NCI-H1930 (cell line): ENCODE results near the gene TIMM50.
"Not testable (repeated sequence)": the region's sequence is repeated elsewhere in the genome, so short reads cannot be mapped to it uniquely, and the experiment has no call there.

ENCODE experiments used
- DNase-seq, 2 experiments: peaks; one replicate each; lab custom pipeline; 2025; lab: John Stamatoyannopoulos, UW

Gene TIMM50

DNA sequence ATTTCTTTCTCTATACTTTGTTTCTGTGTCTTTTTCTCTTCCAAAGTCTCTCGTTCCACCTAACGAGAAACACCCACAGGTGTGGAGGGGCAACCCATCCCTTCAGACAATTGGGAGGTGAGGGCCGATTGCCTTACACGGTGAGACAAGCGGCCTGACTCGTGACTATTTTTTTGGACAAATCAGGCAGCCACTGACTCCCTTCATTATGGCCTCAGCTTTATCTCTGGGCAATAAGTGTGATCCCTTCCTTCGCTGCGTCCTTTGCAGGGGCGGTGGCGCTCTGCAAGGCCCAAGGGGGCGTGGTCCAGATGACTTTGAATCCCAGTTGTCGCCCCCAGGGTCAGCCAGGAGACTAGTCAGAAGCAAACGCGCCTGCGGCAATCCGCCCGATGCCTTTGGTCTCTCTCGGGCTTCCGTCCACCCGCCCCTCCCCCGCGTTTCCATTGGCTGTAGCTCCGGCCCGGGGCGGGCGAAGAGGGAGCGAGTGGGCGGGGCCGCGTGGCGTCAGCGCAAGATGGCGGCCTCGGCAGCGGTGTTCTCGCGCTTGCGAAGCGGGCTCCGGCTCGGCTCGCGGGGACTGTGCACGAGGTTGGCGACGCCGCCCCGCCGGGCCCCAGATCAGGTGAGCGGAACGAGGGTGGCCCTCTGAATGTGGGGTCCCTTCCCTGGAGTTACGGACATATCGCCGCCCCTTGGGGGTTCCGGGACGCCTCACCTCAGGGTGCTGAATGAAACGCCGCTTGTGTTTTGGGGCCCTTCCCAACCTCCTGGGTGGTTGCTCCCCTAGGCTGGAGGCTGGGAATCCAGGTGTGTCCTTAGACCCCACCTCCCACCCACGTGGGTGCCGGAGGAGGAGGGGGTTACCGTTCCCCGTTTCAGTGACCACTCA lies at the start of gene TIMM50:
Gene TIMM50, plus strand, starts transcription at position 502 of the 892 bp plus-strand sequence. Its CDS starts 16 bp downstream, at position 518.
- DNase-seq = peak; percentile 99

DNA sequence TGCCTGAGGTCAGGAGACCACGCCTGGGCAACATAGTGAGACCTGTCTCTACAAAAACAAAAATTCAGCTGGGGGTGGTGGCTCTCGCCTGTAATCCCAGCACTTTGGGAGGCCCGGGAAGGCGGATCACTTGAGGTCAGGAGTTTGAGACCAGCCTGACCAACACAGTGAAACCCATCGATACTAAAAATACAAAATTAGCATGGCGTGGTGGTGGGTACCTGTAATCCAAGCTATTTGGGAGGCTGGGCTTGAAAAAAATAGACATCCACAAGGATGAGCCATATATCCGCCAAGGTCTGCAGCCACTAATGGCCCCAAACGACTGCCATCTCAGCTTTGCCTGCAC lies 48.0 kb upstream of the TIMM50 start:
- no peak for DNase-seq

DNA sequence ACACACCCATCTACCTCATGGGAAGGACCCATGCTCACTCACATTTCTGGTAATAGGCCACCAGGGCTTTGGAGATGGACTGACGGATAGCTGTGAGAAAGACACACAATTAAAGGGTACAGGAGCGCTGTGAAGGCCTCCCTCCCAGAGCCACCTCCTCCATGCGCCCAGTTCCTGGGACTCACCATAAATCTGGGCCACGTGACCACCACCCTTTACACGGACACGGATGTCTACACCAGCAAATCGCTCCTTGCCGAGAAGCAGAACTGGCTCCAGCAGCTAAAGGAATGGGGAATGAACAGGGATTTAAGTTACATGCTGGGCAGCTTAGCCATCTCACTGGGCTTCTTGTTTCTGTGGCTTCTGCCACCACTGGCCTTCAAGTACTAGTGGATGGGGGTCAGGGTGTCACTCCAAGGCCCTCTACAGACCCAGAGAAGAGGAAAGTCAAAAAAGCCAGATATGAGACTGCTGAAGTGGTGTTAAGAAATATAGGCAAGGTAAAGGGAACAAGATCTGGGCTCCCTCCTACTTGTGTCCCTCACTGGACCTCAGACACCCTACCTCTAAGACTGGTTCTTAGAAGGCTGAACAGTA lies 47.1 kb upstream of the TIMM50 start:
- no peak for DNase-seq

DNA sequence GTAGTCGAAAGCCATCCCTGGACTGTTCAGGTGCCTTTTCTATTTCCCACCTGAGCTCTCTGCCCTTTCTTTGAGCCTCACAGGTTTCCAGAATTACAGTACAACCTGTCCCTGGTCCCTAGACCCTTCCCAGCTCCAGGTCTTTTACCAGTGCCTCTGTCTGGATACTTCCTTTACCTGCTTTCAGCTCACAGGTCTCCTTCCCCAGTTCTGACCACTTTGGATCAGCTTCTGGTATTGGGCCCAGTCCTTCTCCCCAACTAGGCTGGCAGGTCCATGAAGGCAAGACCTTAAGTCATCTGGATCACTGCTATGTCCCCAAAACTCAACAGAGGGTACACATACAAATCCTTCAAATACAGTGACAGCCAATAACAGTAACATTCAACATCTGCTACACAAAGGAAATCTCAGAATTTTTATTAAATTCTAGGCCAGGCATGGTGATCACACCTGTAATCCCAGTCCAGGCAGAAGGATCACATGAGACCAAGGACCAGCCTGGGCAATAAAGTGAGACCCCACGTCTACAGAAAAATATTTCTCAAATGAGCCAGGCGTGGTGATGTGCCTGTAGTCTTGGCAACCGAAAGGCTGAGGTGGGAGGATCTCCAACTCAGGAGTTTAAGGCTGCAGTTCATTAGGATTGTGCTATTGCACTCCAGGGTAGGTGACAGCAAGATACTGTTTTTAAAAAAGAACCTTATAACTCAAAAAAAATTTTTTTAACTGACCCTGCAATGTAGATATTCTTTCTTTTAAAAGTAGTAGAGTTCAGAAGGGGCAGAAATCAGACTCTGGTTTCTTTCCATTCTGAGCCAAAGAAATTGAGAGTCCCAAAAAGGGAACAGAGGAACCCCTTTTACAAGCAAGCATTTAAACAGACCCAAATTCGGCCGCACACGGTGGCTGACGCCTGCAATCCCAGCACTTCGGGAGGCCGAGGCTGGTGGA lies 46.2 kb upstream of the TIMM50 start:
- no peak for DNase-seq

DNA sequence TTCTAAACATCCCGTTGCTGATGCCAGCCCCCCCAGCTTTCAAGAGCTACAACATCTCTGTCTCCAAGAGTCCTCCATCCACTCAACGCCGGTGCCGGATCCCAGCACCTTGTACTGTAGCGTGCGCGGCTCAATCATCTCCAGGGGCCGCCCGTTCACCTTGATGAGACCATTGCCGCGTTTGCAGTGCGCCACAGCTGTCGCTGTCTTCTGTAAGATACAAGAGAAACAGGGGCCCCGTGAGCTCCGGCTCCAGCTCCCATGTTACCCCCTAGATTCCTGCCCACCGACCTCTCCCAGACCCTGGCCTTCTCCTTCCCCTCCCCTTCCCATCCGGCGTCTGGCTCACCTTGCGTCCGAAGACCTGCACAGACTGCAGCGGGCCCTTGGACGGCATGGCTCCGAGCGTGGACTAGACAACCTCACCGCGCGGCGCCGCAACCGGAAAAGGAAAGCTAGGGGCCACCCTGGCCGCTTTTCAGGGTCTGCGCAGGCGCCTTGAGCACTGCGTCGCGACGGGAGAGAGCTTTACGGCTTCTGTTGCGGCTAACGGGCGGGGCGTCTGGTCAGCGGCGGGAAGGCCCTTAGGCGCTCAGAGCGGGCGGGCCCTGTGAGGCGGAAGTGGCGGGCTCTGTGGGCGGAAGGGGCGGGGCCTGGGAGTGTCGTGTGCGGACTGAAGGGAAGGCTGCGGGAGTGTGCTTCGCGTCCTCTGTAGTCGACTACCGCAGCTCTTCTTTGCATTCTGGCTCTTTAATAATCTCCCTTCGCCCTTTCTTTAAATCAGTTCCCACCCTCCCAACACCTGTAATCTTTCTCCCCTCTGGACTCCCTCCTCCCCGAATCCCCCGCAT lies 44.9 kb upstream of the TIMM50 start, which contains the start of gene RPS16:
Gene RPS16, minus strand, starts transcription at position 451 of the 851 bp plus-strand sequence. Its CDS starts 54 bp downstream, at position 397.
- DNase-seq = peak; percentile 99 to 100

DNA sequence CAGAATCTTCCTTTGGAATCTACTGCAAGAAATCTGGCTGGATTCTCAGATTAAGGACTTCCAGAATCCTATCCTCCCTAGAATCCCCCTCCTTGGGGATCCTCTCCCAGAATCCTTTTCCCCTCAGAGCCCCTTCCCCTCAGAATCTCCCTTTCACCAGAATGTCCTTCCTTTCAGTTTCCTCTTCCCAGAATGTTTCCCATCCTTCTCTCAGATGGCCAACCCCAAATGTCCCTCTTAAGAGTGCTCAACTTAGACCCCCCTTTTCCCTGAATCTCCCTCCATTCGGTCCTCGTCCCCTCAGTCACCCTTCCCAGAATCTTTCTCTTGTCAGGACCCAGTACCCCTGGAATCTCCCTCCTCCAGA lies 44.3 kb upstream of the TIMM50 start:
- DNase-seq = no peak

DNA sequence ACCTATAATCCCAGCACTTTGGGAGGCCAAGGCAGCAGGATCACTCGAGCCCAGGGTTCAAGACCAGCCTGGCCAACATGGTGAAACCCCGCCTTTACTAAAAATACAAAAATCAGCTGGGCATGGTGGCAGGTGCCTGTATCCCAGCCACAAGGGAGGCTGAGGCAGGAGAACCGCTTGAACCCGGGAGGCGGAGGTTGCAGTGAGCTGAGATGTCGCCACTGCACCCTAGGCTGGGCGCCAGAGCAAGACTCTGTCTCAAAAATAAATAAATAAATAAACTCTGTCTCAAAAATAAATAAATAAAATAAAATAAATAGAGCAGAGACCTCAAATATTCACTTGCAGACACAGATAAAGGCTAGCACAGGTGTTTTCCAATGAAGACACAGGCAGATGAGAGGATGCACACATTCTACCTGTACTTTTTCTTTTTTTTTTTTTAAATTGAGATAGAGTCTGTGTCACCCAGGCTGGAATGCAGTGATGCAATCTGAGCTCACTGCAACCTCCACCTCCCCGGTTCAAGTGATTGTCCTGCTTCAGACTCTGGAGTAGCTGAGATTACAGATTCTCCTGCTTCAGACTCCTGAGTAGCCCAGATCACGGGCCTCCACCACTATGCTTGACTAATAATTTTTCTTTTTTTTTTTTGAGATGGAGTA lies 42.2 kb upstream of the TIMM50 start:
- no peak for DNase-seq

DNA sequence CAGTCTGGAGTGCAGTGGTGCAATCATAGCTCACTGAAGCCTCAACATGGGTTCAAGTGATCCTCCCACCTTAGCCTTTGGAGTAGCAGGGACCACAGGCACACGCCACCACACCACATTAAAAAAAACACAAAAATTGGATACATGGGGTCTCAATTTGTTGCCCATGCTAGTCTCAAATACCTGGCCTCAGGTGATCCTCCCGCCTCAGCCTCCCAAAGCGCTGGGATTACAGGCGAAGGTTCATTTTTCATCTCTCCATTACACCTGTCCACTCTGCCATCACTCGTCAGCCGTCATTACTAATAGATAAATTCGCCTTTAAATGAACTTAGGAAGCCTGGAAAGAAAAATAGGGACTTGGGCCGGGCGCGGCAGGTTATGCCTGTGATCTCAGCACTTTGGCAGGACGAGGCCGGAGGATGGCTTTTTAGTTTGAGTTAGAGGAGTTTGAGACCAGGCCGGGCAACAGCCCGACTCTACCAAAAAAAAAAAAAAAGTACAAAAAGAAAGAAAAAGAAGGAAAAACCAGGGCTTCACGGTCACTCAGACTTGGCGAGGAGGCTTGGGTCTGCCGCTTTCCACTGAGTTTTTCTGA lies 35.9 kb upstream of the TIMM50 start:
- no peak for DNase-seq

DNA sequence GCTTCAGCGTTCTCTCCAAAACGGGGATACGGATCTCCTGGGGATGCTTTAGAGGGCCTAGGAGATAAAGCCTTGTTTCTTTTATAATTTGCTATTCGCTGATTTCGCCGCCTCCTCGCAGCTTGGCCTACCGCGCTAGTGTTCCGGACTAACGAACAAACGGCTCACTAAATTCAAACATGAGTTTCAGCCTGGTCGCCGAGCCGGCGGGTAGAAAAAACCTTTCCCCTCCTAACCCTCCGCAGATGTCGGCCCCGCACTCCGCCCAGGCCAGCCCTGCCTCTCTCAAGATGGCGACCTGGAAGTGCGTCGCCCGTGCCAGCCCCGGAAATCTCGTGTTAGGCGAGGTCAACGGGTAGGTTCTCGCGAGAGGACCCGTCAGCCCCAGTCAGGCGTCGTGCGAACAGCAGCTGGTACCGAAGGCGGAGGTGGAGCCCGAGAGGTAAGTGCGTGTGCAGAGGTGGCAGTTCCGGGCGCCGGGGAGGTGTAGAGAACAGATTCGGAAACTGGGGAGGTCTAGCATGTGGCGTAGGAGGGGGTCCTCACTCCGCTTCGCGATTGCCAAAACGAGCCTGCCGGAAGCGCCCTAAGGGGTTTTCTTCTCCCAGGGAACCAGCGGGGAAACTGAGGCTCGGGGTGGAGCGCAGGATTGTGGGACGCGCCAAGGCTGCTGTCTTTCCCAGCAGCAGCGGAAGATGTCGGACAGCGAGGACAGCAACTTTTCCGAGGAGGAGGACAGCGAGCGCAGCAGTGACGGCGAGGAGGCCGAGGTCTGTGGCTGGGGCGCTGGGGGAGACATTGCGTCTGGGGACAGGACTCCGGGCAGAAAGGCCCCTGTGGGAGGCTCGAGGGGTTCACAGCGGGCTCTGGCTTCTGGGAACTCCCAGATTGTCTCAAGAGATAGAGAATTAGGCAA lies 35.2 kb upstream of the TIMM50 start, which contains the start of gene SUPT5H:
Gene SUPT5H, plus strand, starts transcription at position 387 of the 916 bp plus-strand sequence. Its CDS starts 309 bp downstream, at position 696.
- DNase-seq = peak; percentile 97 to 99

DNA sequence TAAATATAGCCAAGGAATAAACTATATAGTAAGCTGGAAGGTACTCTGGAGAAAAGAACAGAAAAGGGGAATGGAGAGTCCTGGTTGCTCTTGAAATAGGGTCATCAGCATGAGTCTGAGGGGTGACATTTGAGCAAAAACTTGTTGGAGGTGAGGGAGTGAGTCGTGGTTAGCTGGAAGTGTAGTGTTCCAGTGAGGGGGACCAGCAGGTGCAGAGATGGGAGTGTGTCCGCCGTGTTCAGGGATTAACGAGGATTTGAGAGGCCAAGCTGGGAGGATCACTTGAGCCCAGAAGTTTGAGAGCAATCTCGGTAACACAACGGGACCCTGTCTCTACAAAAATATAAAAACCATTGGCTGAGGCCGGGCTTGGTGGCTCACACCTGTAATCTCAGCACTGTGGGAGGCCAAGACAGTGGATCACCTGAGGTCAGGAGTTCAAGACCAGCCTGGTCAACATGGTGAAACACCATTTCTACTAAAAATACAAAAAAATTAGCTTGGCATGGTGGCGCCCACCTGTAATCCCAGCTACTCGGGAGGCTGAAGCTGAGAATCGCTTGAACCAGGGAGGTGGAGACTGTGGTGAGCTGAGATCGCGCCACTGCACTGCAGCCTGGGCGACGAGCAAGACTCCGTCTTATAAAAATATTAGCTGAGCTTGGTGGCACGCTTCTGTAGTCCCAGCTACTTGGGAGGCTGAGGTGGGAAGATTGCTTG lies 34.1 kb upstream of the TIMM50 start:
- DNase-seq = no peak

DNA sequence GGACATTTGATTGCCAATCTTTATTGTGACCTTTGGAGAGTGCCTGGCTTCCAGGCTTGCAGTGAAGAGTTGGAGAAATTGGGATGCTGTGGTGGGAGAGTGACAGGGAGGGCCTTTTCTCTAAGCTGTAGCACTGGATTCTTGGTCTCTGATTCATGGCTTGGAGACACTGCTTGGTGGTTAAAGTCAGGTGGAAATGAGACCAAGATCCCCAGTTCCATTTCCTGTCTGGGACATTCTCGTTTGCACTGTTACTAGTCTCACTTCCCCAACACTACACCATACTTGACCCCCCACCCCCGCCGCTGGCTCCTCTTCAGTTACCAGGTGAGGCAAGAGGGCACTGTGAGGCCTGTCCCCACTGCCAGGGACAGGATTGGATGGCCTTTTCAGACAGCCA lies 32.4 kb upstream of the TIMM50 start:
- no peak for DNase-seq

DNA sequence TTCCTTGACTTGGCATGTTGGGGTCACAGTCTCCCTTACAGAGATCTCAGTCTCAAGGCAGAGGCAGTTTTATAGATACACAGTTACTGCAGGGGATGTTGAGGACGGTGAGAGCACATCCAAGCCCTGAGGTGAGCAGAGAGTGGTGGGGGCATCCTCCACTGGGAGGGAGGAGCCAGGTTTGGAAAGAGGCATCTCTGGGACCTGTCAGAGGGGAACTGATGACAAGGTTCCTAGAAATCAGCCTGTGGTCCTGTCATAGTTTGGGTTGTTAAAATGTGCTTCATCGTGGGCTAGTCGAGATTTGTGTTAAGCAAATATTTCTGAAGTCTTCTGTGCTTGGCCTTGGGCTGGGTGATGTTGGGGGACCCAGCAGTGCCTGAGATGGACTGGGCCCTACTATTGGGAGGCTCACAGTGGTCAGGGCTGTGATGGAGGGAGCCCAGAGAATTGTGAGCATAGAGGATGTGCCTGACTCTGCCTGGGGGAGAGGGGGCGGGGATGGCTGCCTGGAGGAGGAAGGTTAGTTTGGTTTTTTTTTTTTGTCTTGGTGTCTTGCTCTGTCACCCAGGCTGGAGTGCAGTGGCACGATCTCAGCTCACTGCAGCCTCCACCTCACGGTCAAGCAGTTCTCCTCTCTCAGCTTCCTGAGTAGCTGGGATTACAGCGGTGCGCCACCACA lies 31.4 kb upstream of the TIMM50 start:
- DNase-seq = no peak

DNA sequence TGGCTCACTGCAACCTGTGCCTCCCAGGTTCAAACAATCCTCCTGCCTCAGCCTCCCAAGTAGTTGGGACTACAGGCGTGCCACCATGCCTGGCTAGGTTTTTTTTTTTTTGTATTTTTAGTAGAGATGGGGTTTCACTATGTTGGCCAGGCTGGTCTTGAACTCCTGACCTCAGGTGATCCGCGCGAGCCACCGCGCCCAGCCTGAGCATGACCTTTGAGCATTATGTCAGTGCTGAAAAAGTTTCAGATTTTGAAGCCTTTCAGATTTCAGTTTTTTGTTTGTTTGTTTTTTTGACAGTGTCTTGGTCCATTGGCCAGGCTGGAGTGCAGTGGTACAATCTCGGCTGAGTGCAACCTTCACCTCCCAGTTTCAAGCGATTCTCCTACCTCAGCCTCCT lies 29.4 kb upstream of the TIMM50 start:
- not testable (repeated sequence) for DNase-seq

DNA sequence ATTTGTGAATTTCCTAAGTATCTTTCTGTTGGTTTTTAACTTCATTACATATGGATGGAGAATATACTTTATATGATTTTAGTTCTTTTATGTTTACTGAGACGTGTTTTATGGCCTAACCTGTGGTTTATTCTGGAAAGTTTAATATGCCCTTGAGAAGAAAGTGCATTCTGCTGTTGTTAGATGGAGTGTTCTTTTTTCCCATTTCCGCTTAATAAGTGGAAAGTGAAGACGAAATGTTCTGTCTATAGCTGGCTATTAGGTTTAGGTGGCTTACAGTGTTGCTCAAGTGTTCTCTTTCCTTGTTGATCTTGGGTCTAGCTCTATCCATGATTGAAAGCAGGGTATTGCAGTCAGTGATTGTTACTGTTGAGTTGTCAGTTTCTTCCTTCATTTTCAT lies 17.2 kb upstream of the TIMM50 start:
- DNase-seq = no peak

DNA sequence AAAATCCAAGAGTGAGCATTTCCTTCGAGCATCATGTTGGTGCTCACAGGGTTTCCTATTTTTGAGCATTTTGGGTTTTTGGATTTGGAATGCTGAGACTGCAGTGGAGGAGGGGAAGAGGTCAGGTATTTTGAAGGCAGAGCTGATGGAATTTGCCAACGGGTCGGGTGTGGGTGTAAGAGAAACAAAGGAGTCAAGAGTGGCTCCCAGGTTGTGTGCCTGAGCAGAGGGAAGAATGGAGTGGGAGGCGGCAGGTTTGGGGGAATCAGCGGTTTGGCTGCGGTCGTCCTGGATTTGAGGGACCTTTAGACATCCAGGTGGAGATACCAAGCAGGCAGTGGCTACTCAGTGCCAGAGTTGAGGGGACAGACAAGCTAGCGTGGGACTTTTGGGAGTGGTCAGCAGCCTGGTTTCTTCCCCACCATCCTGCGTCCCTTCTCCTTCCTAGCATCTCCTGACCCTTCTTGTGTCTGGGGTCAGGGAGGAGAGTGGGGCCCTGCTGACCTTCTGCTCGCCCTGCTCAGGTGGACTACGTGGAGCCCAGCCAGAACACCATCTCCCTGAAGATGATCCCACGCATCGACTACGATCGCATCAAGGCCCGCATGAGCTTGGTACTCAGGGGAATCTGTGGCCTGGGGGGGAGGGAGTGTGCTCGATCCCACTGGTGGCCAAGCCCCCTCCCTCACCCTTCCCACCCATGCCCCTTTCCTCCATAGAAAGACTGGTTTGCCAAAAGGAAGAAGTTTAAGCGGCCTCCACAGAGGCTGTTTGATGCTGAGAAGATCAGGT lies 14.5 kb upstream of the TIMM50 start:
- DNase-seq = no peak

DNA sequence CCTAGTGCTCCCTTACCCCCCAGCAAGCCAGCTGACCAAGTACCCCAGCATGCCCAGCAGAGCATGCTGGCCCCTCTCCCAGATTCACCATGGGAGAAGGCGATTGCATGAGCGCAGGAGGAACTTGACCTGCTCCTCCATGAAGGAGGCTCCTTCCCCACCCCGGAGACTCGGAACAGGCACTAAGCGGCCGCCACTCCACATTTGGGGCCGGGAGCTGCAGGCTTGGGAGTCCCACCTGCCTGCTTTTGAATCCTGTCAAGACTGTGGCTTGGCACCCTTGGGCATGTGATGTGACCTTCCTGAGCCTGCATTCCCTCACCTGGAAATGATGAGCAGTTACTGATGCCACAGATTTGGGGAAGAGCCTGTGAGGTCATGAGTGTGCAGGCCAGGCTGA lies 12.7 kb upstream of the TIMM50 start:
- no peak for DNase-seq

DNA sequence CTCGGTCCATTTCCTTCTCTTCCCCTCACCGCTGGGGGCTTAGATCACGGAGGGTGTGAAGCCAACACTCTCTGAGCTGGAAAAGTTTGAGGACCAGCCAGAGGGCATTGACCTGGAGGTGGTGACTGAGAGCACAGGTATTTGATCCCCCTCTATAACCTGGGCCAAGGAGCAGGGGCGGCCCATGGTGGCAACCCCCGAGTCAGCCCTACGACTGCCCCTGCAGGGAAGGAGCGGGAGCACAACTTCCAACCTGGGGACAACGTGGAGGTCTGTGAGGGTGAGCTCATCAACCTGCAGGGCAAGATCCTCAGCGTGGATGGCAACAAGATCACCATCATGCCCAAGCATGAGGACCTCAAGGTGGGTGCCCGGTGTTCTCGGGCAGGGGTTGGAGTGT lies 11.6 kb upstream of the TIMM50 start:
- DNase-seq = no peak
